GM12801 (cell line): ENCODE data around the gene EFHD1.

Experiments used
- TF ChIP-seq, protein P1 (sequence below): IDR thresholded peaks from one replicate; pipeline ENCODE4 v1.5.1; 2011; ENCODE audit warnings: control low read depth; ENCODE audit not compliant: insufficient read length; ENCODE audit errors: extremely low read depth

The EFHD1 gene

DNA sequence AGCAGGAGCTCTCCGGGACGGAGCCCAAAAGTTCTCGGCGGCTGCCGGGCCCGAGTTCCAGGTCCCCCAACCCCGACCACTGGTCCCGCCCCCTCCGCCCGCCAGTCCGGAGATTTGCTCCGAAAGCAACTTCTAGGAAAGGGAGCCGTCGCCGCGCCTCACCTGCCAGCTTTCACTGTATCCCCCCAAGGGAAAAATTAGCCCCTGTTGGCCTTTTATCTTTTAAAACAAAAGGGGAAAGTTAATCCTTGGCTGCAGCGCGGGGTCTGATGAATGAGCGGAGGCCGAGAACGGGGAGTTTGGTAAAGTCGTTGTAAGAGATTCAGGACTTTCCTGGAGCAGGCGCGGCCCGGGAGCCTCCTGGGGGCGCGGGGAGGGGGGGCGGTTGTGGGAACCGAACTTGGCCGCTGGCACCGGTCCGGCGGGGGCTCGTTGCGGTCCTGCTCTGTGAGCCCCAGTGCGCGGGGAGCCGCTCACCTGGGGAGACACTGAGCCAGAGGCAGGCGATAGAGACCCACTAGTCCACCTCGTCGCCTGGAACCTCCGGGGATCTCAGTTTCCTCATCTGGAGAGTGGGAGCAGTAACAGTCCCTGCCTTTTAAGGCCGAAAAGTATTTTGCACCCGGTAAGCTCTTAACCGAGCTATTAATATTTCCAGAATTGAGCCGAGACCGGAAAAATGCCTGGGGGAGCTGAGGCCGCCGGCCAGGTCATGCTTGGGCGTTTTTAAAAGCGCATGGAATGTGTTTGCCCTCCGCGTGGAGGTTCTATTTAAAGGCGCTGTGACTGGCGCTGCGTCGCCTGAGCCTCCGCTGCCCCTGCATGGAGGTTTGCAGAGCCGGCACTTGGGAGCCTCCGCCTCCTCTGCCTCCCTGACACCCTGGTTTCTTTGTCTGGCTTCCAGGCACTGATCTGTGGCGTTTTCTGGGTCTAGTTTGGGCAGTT lies 1.1 kb downstream of the EFHD1 start:
- TF ChIP-seq, protein P1, sequence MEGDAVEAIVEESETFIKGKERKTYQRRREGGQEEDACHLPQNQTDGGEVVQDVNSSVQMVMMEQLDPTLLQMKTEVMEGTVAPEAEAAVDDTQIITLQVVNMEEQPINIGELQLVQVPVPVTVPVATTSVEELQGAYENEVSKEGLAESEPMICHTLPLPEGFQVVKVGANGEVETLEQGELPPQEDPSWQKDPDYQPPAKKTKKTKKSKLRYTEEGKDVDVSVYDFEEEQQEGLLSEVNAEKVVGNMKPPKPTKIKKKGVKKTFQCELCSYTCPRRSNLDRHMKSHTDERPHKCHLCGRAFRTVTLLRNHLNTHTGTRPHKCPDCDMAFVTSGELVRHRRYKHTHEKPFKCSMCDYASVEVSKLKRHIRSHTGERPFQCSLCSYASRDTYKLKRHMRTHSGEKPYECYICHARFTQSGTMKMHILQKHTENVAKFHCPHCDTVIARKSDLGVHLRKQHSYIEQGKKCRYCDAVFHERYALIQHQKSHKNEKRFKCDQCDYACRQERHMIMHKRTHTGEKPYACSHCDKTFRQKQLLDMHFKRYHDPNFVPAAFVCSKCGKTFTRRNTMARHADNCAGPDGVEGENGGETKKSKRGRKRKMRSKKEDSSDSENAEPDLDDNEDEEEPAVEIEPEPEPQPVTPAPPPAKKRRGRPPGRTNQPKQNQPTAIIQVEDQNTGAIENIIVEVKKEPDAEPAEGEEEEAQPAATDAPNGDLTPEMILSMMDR = no peak

DNA sequence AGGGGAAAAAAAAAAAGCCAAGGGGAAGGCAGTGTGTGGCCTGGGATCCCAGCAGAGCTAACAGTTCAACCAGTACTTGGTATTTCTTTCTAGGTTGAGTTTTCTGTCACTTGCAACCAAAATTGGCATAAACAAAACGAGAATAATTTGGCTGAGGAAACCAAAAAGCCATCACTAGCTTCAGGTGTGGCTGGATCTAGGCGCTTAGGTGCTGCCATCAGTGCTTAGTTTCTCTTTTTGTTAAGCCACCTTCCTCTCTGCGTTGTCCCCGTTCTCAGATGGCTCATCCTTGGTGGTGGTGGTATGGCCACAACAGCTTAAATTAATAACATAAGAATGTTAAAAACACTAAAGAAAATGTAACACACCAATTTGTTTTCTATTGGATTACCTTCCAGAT lies 2.4 kb downstream of the EFHD1 start:
- TF ChIP-seq, protein P1 = no peak

DNA sequence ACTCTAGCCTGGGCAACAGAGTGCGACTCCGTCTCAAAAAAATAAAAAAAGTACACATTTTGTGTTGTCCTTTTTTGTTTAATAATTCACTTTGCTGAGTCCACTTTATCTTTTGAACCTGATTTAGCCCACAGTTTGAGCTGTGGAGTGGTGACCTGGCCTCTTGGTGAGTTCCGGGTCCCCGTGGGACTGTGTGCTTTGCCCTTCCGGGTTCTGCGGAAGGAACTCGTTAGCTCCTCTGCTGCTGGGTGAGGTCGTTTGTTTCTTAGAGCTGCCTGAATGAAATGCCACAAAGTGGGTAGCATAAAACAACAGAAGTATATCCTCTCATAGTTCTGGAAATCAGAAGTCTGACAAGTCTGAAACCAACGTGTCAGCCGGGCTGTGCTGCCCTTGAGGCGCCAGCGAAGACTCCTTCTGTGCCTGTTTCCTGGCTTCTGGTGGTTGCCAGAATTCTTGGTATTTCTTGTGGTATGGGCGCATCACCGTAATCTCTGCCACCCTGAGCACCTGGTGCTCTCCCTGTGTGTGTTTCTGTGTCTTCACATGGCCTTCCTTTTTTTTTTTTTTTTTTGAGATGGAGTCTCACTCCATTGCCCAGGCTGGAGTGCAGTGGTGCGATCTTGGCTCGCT lies 3.5 kb downstream of the EFHD1 start:
- TF ChIP-seq, protein P1 = no peak

DNA sequence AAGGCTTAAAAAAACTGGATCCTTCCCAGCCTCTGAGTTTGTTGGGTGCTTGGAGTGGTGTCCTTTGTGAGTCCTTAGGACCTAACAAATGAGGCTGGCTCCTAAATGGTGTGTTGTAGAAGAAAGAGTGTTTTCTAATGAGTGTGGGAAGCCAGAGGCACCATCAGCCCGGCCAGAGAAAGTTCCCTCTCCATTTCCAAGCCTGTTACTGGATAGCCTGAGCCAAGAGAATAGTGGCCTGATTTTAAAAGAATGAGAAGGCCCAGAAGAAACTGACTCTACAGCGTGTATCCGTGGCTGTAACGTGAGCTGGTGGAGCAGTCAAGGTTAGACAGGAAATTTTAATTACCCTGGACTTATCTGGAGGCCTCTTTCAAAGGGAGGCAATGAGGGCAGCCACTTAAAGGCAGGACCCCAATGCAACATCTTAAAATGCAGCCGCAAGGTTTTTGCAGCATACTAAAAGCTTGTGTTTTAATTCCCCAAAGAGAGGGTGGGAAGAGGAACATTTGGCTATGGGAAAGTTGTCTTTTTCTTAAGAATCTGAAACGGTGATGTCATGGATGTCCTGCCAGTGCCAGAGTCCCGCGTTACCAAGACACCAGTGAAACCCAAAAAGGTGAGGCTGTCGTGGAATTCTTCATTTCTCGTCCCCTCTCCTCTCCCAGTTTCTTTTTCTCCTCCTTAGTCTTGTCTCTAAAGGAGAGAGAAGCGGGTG lies 4.6 kb downstream of the EFHD1 start:
- TF ChIP-seq, protein P1 = no peak

DNA sequence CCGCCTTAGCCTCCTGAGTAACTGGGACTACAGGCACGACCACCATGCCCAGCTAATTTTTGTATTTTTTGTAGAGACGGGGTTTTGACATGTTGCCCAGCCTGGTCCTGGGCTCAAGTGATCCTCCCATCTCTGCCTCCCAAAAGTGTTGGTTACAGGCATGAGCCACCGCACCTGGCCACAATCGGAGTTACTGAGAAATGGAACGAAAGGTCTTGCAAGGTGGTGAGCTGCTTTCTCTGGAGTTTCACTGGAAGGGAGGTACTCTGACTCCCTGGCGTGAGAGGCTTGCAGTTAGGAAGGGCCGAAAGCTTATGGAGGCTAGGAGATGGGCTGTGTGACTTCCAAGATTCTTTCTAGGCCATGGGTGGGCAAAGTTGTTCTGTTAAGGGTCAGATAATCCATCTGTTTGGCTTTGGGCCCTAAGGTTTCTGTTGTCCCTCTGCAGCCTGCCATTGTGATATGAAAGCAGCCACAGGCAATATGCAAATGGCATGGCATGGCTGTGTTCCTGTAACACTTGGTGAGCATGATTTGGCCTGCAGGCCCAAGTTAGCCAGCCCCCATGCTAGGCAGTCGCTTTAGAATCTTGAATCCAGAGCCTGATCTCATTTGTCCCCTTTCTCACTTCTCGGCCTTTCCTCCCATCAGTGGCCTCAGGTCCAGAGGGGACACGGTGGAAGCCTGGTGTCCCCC lies 7.9 kb downstream of the EFHD1 start:
- TF ChIP-seq, protein P1 = no peak

DNA sequence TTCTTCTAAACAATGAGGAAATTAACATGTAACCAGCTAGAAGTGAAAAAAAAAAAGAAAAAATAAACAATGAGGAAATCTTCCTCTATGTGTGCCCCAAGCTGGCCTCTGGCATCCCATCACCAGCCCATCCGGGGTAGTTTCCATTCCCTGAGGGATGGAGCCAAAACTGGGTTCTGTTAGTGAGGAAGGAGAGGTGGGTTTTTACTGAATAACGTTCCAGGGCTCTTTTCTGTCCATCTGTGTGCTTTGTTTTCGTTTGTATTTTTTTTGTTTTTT lies 9.7 kb downstream of the EFHD1 start:
- TF ChIP-seq, protein P1 = no peak
